Right lobe of liver (tissue), 4 donors: ENCODE results near the gene S100A1.
"Not testable (repeated sequence)": the region's sequence is repeated elsewhere in the genome, so short reads cannot be mapped to it uniquely, and the experiment has no call there.

ENCODE experiments used
- POLR2A ChIP-seq: fragments of 450-650 bp; IDR thresholded peaks from one replicate; pipeline ENCODE4 v1.6.1; 2017; ENCODE audit warnings: antibody characterized with exemption, mild to moderate bottlenecking
- TF ChIP-seq, protein P1 (sequence below), 4 donors: fragments of 200-600 bp in 3 of 4; fragments of 450-650 bp in 1 of 4; IDR thresholded peaks; one replicate each; pipeline versions ENCODE4 v1.5.1 to v1.8.0; 2016 to 2022; ENCODE audit warnings: antibody characterized with exemption in 4 of 4, mild to moderate bottlenecking in 2 of 4
- donor health status: DM: no; HTN: no; CAD: no.
- donor health status: DM: no; HTN: no; CAD: no.
- donor health status: DM: no; HTN: yes; CAD: no.

GRCh38 chr1:153671628-153672353 lies 43.6 kb downstream of the S100A1 start:
- TF ChIP-seq, protein P1, sequence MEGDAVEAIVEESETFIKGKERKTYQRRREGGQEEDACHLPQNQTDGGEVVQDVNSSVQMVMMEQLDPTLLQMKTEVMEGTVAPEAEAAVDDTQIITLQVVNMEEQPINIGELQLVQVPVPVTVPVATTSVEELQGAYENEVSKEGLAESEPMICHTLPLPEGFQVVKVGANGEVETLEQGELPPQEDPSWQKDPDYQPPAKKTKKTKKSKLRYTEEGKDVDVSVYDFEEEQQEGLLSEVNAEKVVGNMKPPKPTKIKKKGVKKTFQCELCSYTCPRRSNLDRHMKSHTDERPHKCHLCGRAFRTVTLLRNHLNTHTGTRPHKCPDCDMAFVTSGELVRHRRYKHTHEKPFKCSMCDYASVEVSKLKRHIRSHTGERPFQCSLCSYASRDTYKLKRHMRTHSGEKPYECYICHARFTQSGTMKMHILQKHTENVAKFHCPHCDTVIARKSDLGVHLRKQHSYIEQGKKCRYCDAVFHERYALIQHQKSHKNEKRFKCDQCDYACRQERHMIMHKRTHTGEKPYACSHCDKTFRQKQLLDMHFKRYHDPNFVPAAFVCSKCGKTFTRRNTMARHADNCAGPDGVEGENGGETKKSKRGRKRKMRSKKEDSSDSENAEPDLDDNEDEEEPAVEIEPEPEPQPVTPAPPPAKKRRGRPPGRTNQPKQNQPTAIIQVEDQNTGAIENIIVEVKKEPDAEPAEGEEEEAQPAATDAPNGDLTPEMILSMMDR (IDR thresholded peaks at IDR 0.05), result not testable (repeated sequence)
- TF ChIP-seq POLR2A, result not testable (repeated sequence)
